ENCODE measurements around the gene ZNF710. TPM values are rescaled to one million over a fixed set of nuclear protein-coding genes. Genes with fewer than 3 reads are reported as not detected.

Gene ZNF710
- total RNA-seq, 4 donors from 2014 or later, result 9.0 to 15.6 (median 11.2) TPM

DNA sequence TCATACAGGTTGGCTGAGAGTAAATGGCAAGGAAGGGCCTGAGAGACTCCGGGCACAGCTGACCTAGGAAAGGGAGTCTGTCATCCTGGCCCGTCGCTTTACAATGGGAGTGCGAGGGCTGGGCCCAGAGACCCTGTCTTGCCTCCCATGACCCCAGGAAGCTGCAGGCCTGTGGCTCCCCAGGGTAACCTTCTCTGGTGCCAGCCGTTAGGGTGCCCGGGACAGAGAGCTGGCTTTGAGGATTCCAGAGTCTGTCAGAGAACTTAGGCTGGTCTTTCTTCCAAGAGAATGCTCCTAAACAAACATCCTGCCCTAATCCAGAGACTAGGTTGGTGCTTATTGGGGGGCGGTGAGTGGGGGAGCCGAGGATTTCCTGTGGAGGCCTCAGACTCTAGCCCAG is 18.5 kb downstream of the ZNF710 start:
- DNase-seq (ENCODE audit: low spot score in 2 of 2), result no peak
- TF ChIP-seq, protein P1, sequence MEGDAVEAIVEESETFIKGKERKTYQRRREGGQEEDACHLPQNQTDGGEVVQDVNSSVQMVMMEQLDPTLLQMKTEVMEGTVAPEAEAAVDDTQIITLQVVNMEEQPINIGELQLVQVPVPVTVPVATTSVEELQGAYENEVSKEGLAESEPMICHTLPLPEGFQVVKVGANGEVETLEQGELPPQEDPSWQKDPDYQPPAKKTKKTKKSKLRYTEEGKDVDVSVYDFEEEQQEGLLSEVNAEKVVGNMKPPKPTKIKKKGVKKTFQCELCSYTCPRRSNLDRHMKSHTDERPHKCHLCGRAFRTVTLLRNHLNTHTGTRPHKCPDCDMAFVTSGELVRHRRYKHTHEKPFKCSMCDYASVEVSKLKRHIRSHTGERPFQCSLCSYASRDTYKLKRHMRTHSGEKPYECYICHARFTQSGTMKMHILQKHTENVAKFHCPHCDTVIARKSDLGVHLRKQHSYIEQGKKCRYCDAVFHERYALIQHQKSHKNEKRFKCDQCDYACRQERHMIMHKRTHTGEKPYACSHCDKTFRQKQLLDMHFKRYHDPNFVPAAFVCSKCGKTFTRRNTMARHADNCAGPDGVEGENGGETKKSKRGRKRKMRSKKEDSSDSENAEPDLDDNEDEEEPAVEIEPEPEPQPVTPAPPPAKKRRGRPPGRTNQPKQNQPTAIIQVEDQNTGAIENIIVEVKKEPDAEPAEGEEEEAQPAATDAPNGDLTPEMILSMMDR (IDR thresholded peaks at IDR 0.05), result no peak
- TF ChIP-seq EP300 (IDR thresholded peaks at IDR 0.05) (no peak), POLR2A (IDR thresholded peaks at IDR 0.05) (no peak)
- no peaks in the 10 kb centered on the region for H3K36me3 ChIP-seq
- H3K27ac ChIP-seq, result peak overlapping the region in 3 of 4 donors; percentile 35 to 67 (median 48)
- H3K27me3 ChIP-seq, result no peaks in the 10 kb centered on the region
- H3K9me3 ChIP-seq, result no peaks in the 10 kb centered on the region
- H3K4me3 ChIP-seq, result no peak overlapping the region
- 65 to 86% methylated on average over 8 of the region's 8 CpGs for WGBS, 2 donors
- H3K4me1 ChIP-seq, result peaks cover 0 to 23% (median 4%) of the 10 kb centered on the region in 4 donors

DNA sequence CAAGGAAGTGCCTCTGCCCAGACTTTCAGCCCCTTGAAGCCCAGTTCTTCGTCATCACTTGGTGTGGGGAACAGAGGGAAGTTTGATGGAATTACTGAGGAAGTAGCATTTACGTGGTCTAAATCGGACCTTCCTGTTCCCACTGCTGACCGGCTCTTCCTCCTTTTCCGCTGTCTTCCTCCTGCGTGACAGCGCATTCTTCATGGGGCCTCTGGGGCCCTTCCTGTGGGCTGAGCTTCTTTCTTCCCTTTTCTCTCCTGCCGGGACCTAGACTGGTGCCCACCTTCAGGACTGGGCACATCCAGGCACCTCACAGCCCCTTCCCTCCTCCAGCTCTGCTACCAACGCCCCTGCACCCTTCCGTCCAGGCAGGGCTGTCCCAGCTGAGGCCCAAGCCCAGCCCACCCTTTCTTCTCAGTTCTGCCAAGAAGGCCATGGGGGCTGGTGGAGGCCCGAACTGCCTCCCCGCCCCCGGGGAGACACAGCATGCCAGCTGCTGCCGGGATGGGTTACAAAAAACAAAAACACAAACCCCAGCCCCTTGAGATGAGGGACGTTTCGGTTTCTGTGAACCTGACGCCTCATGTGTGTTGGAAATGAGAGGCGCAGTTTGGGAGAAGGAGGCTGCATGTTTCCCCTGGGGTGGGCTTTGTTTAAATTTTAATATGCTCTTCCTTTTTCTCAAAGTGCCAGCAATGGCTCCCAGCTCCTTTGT is 19.1 kb downstream of the ZNF710 start:
- Histone ChIP-seq H3K27me3 (no peaks in the 10 kb centered on the region), H3K9me3 (no peaks in the 10 kb centered on the region), H3K4me1 (peaks cover 0 to 23% (median 4%) of the 10 kb centered on the region in 4 donors), H3K36me3 (no peaks in the 10 kb centered on the region), H3K27ac (peak overlapping the region in 2 of 4 donors; percentile 48 to 62), H3K4me3 (no peak overlapping the region)
- TF ChIP-seq, protein P1 (IDR thresholded peaks at IDR 0.05), result no peak
- peak in 1 of 2 donors; percentile 63 for TF ChIP-seq EP300 (IDR thresholded peaks at IDR 0.05)
- WGBS, 2 donors, result 56 to 58% methylated on average over 17 to 18 of the region's 18 CpGs
- DNase-seq (ENCODE audit: low spot score in 2 of 2), result no peak

DNA sequence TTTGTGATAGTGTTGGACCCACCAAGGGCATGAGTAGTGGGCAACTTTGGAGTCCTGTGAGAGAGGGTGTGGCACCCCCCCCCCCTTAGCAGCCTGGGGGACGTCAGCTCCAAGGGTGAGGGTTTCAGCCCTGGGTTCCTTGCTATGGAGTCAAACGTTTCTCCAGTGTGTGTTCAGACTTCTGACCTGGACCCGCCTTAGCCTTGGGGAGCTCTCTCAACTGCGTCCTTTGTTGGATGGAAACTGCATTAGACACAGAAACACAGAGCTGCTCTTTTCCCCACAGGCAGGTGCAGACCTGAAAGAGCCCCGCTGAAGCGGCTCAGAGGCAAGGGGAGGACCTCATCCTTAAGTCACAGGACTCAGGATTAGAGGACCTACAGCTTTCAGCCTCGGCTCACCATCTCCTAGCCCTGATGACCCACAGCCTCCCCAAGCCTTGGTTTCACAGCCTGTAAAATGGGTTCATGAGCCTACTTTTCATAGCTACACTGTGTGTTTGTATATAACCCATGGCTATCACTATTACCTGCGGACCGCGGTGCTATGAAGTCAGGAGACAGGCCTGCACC is 19.9 kb downstream of the ZNF710 start:
- no peaks in the 10 kb centered on the region for H3K27me3 ChIP-seq
- peaks cover 0 to 25% (median 4%) of the 10 kb centered on the region in 4 donors for H3K4me1 ChIP-seq
- TF ChIP-seq, protein P1 (IDR thresholded peaks at IDR 0.05), result no peak
- TF ChIP-seq POLR2A (IDR thresholded peaks at IDR 0.05) (no peak), EP300 (IDR thresholded peaks at IDR 0.05) (no peak)
- H3K9me3 ChIP-seq, result no peaks in the 10 kb centered on the region
- no peak for DNase-seq (ENCODE audit: low spot score in 2 of 2)
- H3K27ac ChIP-seq, result no peak overlapping the region
- H3K4me3 ChIP-seq, result no peak overlapping the region
- no peaks in the 10 kb centered on the region for H3K36me3 ChIP-seq
- WGBS, 2 donors, result 83 to 84% methylated on average over 10 of the region's 10 CpGs

DNA sequence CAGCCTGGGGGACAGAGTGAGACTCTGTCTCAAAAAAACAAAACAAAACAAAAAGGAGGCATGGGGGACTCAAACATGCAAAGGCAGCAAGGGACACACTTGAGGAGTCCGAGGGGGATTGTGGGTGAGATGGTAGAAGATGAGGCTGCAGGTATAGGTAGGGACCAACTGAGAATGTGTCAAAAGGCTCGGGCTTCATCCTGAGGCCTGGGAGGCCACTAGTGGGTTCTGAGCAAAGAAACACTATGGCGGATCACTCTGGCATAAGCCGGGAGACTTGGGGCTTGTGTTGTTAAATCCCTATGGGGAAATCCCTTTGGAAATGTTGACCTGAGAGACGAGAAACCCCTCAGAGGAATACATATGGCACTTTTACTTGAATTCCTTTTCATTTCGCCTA is 21.2 kb downstream of the ZNF710 start:
- Histone ChIP-seq H3K27ac (no peak overlapping the region), H3K4me1 (peaks cover 0 to 20% (median 4%) of the 10 kb centered on the region in 4 donors), H3K36me3 (no peaks in the 10 kb centered on the region), H3K4me3 (no peak overlapping the region), H3K9me3 (no peaks in the 10 kb centered on the region), H3K27me3 (no peaks in the 10 kb centered on the region)
- no peak for DNase-seq (ENCODE audit: low spot score in 2 of 2)
- WGBS, 2 donors, result 87 to 91% methylated on average over 6 of the region's 6 CpGs
- TF ChIP-seq, protein P1 (IDR thresholded peaks at IDR 0.05), result no peak
- TF ChIP-seq EP300 (IDR thresholded peaks at IDR 0.05) (no peak), POLR2A (IDR thresholded peaks at IDR 0.05) (no peak)
